ENCODE data around the gene DAAM1. TPM values are rescaled to one million over a fixed set of nuclear protein-coding genes. Genes with fewer than 3 reads are reported as not detected.

Gene DAAM1
- total RNA-seq, 1 donor = 19.5 TPM

DNA sequence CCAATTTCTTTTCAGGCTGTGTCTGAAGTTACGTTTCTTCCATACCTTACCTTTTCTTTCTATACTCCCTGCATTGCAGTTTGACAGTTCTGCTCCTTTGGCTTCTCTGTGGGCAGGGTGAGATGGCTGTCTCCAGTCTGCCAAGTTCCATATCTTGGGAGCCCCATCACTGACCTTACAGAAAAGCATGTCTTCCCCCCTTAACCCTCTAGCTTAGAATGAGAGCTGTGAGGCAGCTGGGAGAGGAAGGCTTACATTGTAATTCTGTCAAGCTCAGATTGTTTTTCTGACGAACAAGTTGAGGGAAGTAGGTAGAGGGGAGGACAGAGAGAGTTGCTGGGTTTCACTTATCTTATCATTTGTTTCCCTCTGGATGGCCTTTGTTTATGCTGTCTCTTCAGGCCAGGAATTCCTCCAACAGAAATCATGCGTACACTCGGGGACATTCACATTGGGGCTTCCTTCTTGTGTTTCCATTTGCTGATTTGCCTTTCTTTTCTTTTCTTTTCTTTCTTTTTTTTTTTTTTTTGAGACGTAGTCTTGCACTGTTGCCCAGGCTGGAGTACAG lies 9.3 kb downstream of the DAAM1 start:
- Histone ChIP-seq H4K20me1 (ENCODE audit: insufficient read depth, low read length) (peaks cover 8% of the 10 kb centered on the region), H2AFZ (ENCODE audit: low read length) (no peak overlapping the region), H3K4me2 (ENCODE audit: insufficient read depth, low read length) (no peak overlapping the region), H3K36me3 (ENCODE audit: insufficient read depth, low read length) (no peaks in the 10 kb centered on the region), H3K27me3 (ENCODE audit: insufficient read depth, low read length) (no peaks in the 10 kb centered on the region), H3K9me3 (ENCODE audit: low read depth, low read length) (no peaks in the 10 kb centered on the region), H3K79me2 (ENCODE audit: insufficient read depth, low read length) (peaks cover 60% of the 10 kb centered on the region), H3K27ac (ENCODE audit: low read depth, low read length) (no peak overlapping the region), H3K4me3 (ENCODE audit: insufficient read depth, low read length) (no peak overlapping the region), H3K4me1 (ENCODE audit: insufficient read depth, low read length) (peaks cover 4% of the 10 kb centered on the region)
- DNase-seq (ENCODE audit: insufficient read length, low spot score, missing footprints) = no peak
- TF ChIP-seq, protein P1, sequence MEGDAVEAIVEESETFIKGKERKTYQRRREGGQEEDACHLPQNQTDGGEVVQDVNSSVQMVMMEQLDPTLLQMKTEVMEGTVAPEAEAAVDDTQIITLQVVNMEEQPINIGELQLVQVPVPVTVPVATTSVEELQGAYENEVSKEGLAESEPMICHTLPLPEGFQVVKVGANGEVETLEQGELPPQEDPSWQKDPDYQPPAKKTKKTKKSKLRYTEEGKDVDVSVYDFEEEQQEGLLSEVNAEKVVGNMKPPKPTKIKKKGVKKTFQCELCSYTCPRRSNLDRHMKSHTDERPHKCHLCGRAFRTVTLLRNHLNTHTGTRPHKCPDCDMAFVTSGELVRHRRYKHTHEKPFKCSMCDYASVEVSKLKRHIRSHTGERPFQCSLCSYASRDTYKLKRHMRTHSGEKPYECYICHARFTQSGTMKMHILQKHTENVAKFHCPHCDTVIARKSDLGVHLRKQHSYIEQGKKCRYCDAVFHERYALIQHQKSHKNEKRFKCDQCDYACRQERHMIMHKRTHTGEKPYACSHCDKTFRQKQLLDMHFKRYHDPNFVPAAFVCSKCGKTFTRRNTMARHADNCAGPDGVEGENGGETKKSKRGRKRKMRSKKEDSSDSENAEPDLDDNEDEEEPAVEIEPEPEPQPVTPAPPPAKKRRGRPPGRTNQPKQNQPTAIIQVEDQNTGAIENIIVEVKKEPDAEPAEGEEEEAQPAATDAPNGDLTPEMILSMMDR (IDR thresholded peaks at IDR 0.05; ENCODE audit: extremely low read depth, low read depth, low read length) = no peak

DNA sequence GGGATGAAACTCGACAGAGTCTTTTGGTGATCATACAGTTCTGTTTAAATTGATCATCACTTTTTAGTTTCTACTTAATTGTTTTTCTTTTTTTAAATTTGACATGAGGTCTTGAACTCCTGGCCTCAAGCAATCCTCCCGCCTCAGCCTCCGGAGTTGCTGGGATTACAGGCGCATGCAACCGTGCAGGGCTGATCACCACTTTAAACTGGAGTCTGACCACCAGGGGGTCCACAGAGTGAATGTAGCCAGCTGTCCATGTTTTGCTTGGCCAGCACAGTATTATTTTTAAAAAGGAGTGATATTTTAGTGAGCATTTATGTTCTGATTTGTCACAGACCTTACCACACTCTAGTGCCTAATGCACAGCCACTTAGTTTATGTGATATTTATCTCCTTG lies 10.7 kb downstream of the DAAM1 start:
- no peak overlapping the region for H3K27ac ChIP-seq (ENCODE audit: low read depth, low read length)
- peak; percentile 49 for DNase-seq (ENCODE audit: insufficient read length, low spot score, missing footprints)
- H3K9me3 ChIP-seq (ENCODE audit: low read depth, low read length) = no peaks in the 10 kb centered on the region
- no peak overlapping the region for H3K4me2 ChIP-seq (ENCODE audit: insufficient read depth, low read length)
- H3K79me2 ChIP-seq (ENCODE audit: insufficient read depth, low read length) = peaks cover 53% of the 10 kb centered on the region
- TF ChIP-seq, protein P1 (IDR thresholded peaks at IDR 0.05; ENCODE audit: extremely low read depth, low read depth, low read length) = no peak
- H4K20me1 ChIP-seq (ENCODE audit: insufficient read depth, low read length) = peaks cover 8% of the 10 kb centered on the region
- H3K27me3 ChIP-seq (ENCODE audit: insufficient read depth, low read length) = no peaks in the 10 kb centered on the region
- peaks cover 4% of the 10 kb centered on the region for H3K4me1 ChIP-seq (ENCODE audit: insufficient read depth, low read length)
- no peaks in the 10 kb centered on the region for H3K36me3 ChIP-seq (ENCODE audit: insufficient read depth, low read length)
- no peak overlapping the region for H3K4me3 ChIP-seq (ENCODE audit: insufficient read depth, low read length)
- no peak overlapping the region for H2AFZ ChIP-seq (ENCODE audit: low read length)

DNA sequence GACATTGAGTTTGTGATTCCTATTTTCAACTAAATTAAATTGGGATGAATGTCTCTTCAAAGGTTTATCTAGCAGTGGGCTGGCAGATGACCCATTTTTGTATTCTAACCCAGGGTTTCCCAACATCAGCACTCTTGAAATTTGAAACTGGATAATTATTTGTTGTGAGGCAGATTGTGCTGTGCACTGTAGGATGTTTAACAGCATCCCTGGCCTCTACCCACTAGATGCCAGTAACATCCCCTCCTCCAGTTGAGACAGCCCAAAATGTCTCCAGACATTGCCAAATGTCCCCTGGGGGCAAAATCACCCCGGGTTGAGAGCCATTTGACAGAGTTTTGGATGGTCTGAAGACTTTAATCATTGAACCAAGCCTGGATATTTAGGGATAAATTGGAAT lies 11.1 kb downstream of the DAAM1 start:
- H3K4me2 ChIP-seq (ENCODE audit: insufficient read depth, low read length) = no peak overlapping the region
- no peaks in the 10 kb centered on the region for H3K9me3 ChIP-seq (ENCODE audit: low read depth, low read length)
- TF ChIP-seq, protein P1 (IDR thresholded peaks at IDR 0.05; ENCODE audit: extremely low read depth, low read depth, low read length) = no peak
- H3K27me3 ChIP-seq (ENCODE audit: insufficient read depth, low read length) = no peaks in the 10 kb centered on the region
- H4K20me1 ChIP-seq (ENCODE audit: insufficient read depth, low read length) = peaks cover 8% of the 10 kb centered on the region
- no peak overlapping the region for H3K4me3 ChIP-seq (ENCODE audit: insufficient read depth, low read length)
- peaks cover 4% of the 10 kb centered on the region for H3K4me1 ChIP-seq (ENCODE audit: insufficient read depth, low read length)
- no peaks in the 10 kb centered on the region for H3K36me3 ChIP-seq (ENCODE audit: insufficient read depth, low read length)
- DNase-seq (ENCODE audit: insufficient read length, low spot score, missing footprints) = no peak
- no peak overlapping the region for H3K27ac ChIP-seq (ENCODE audit: low read depth, low read length)
- peaks cover 55% of the 10 kb centered on the region for H3K79me2 ChIP-seq (ENCODE audit: insufficient read depth, low read length)
- H2AFZ ChIP-seq (ENCODE audit: low read length) = no peak overlapping the region

DNA sequence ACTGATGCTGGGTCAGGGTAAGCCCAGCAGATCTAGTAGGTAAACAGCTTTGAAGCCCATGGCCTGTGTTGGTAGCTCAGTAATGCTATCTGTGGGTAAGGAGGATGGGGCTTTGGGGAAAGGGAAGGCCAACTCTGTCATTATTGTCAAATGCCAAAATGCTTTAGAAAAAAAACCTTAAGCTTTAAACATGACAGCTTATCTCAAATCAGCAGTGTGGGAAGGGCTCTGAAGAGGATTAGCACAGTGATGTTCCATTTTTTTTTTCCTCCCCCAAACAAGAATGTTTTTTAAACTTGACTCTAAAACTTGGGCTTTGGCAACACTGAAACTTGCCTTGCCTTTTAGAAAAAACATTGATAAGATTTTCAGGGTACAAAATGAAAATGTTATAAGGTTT lies 11.7 kb downstream of the DAAM1 start:
- Histone ChIP-seq H3K4me2 (ENCODE audit: insufficient read depth, low read length) (no peak overlapping the region), H3K9me3 (ENCODE audit: low read depth, low read length) (no peaks in the 10 kb centered on the region)

More for the DNA sequence above, 11.7 kb downstream of the DAAM1 start:
- peaks cover 8% of the 10 kb centered on the region for H4K20me1 ChIP-seq (ENCODE audit: insufficient read depth, low read length)
- no peaks in the 10 kb centered on the region for H3K36me3 ChIP-seq (ENCODE audit: insufficient read depth, low read length)
- H2AFZ ChIP-seq (ENCODE audit: low read length) = no peak overlapping the region
- no peaks in the 10 kb centered on the region for H3K27me3 ChIP-seq (ENCODE audit: insufficient read depth, low read length)
- no peak overlapping the region for H3K4me3 ChIP-seq (ENCODE audit: insufficient read depth, low read length)
- H3K27ac ChIP-seq (ENCODE audit: low read depth, low read length) = no peak overlapping the region
- H3K79me2 ChIP-seq (ENCODE audit: insufficient read depth, low read length) = peaks cover 55% of the 10 kb centered on the region
- H3K4me1 ChIP-seq (ENCODE audit: insufficient read depth, low read length) = peaks cover 4% of the 10 kb centered on the region
- TF ChIP-seq, protein P1 (IDR thresholded peaks at IDR 0.05; ENCODE audit: extremely low read depth, low read depth, low read length) = no peak
- DNase-seq (ENCODE audit: insufficient read length, low spot score, missing footprints) = peak; percentile 9

Data from osteoblast (primary cell).